Nephron progenitor cell (in vitro differentiated cells): ENCODE results near the gene ZSWIM6.

ENCODE experiments used
- DNase-seq: peaks from one replicate; pipeline ENCODE4 v3.0.0; 2021
- H3K27ac Mint-ChIP-seq: 2 replicates; pipeline ENCODE4 v1.8.0; 2021; ENCODE audit warnings: mild to moderate bottlenecking, moderate library complexity, mixed read lengths
- H3K27me3 Mint-ChIP-seq: 2 replicates; pipeline ENCODE4 v1.8.0; 2021; ENCODE audit warnings: mild to moderate bottlenecking, low read depth, mixed read lengths; ENCODE audit not compliant: poor library complexity
- H3K36me3 Mint-ChIP-seq: 2 replicates; pipeline ENCODE4 v1.8.0; 2021; ENCODE audit warnings: low read depth, mixed read lengths
- H3K4me1 Mint-ChIP-seq: 2 replicates; pipeline ENCODE4 v1.8.0; 2021; ENCODE audit warnings: mixed read lengths
- H3K4me3 Mint-ChIP-seq: 2 replicates; pipeline ENCODE4 v1.8.0; 2021; ENCODE audit warnings: mild to moderate bottlenecking, moderate library complexity, mixed read lengths
- H3K9me3 Mint-ChIP-seq: 2 replicates; pipeline ENCODE4 v1.8.0; 2021; ENCODE audit warnings: mild to moderate bottlenecking, moderate library complexity, mixed read lengths
- CTCF ChIP-seq: fragments of 200-600 bp; sonication (generic); IDR thresholded peaks from 2 replicates; pipeline ENCODE4 v1.5.0; 2021; ENCODE audit warnings: antibody characterized with exemption

ZSWIM6 gene

GRCh38 chr5:61538722-61539501 lies 206.9 kb downstream of the ZSWIM6 start:
- H3K4me3 Mint-ChIP-seq, result no peak overlapping the region

GRCh38 chr5:61549530-61549929 lies 217.5 kb downstream of the ZSWIM6 start:
- Mint-ChIP-seq H3K9me3 (peaks cover 5% of the 10 kb centered on the region), H3K36me3 (peaks cover 41% of the 10 kb centered on the region), H3K4me1 (no peaks in the 10 kb centered on the region), H3K4me3 (no peak overlapping the region), H3K27me3 (no peaks in the 10 kb centered on the region), H3K27ac (peak overlapping the region; percentile 34)
- TF ChIP-seq CTCF, result no peak
- no peak for DNase-seq

More at GRCh38 chr5:61538722-61539501, 206.9 kb downstream of the ZSWIM6 start:
- TF ChIP-seq CTCF, result no peak
- Mint-ChIP-seq H3K36me3 (peaks cover 90% of the 10 kb centered on the region), H3K9me3 (peaks cover 29% of the 10 kb centered on the region), H3K27me3 (no peaks in the 10 kb centered on the region), H3K27ac (no peak overlapping the region), H3K4me1 (no peaks in the 10 kb centered on the region)
- no peak for DNase-seq

- Mint-ChIP-seq H3K4me1 (no peaks in the 10 kb centered on the region), H3K27me3 (no peaks in the 10 kb centered on the region), H3K9me3 (peaks cover 11% of the 10 kb centered on the region), H3K4me3 (no peak overlapping the region), H3K27ac (no peak overlapping the region), H3K36me3 (peaks cover 19% of the 10 kb centered on the region)
- no peak for TF ChIP-seq CTCF
- DNase-seq, result no peak
Measured at GRCh38 chr5:61551637-61552313, 219.7 kb downstream of the ZSWIM6 start.

- Mint-ChIP-seq H3K9me3 (peaks cover 10% of the 10 kb centered on the region), H3K27me3 (peaks cover 4% of the 10 kb centered on the region), H3K27ac (no peak overlapping the region), H3K4me1 (no peaks in the 10 kb centered on the region), H3K4me3 (no peak overlapping the region), H3K36me3 (no peaks in the 10 kb centered on the region)
- TF ChIP-seq CTCF, result no peak
- DNase-seq, result no peak
Measured at GRCh38 chr5:61559146-61559545, 227.1 kb downstream of the ZSWIM6 start.

GRCh38 chr5:61559722-61560121 lies 227.7 kb downstream of the ZSWIM6 start:
- no peak for DNase-seq
- Mint-ChIP-seq H3K36me3 (no peaks in the 10 kb centered on the region), H3K9me3 (peaks cover 6% of the 10 kb centered on the region), H3K4me3 (no peak overlapping the region), H3K4me1 (no peaks in the 10 kb centered on the region), H3K27me3 (peaks cover 4% of the 10 kb centered on the region), H3K27ac (no peak overlapping the region)
- no peak for TF ChIP-seq CTCF
